HG02798 (cell line): ENCODE measurements around the gene FLYWCH1.

Experiments used
- ATAC-seq: cut with Tn5 transposase; IDR thresholded peaks from one replicate; pipeline ENCODE4 v1.9.1; 2021; ENCODE audit warnings: mild to moderate bottlenecking; ENCODE audit not compliant: unreplicated experiment, poor library complexity

Gene FLYWCH1

DNA sequence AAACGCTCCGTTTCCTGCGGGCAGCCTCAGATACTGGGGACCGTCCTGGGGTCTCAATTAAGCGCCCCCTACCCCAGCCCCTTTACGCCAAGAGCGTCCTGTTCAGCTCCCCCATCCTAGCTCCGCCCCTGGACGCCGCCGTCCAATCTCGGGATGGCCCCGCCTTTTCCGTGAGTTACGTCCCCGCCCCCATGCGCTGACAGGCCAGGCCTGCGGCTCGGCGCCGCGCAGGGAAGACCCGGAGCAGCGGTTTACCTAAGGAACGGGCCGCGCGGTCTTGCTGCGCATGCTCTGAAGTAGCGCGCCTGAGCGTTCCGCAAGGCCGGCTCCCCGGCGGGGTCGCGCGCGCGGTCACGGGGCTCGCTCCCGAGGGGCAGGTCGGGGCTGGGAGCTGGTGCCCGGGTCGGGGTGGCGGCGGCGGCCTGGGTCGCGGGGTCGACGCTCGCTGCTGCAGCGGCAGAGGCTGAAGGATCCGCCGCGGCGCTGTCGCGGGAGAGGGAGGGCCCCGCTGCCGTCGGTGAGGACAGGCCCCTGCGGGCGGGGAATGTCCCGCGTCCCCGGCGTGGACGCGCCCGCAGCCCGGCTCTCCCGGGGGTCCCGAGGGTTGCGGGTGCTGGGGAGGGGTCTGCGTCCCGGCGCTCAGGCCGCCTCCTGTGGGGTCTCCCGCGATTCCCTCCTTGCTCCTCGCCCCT, at the start of gene FLYWCH1:
TSS of gene FLYWCH1 (plus strand) at position 294 of the 692 bp plus-strand sequence. CDS start 17,755 bp downstream, outside the sequence.
- peak; percentile 98 for ATAC-seq

DNA sequence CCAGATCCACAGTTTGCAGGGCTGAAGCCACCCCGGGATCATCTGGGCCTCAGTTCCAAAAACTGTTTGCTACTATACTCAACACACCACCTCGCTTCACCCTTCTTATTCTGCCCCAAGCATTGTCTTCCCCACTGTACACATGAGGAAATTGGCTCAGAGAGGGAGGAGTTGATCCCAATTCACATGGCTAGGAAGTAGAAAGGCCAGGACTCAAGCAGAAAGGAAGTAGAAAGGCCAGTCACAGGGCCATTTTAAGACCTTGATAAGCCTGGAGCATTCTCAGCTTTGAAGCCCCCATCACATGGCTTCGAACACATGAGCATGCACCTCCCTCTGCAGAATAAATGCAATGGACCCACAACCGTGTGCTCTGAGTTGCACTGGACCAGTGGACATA, 46.1 kb upstream of the FLYWCH1 start:
- ATAC-seq: no peak

GRCh38 chr16:2866431-2866830, 45.3 kb upstream of the FLYWCH1 start:
- ATAC-seq: no peak

GRCh38 chr16:2867661-2867986, 44.1 kb upstream of the FLYWCH1 start:
- no peak for ATAC-seq

GRCh38 chr16:2867987-2868789, 43.5 kb upstream of the FLYWCH1 start:
- peak; percentile 92 for ATAC-seq

- ATAC-seq: no peak
These were observed 39.8 kb upstream of the FLYWCH1 start for GRCh38 chr16:2871926-2872325.

DNA sequence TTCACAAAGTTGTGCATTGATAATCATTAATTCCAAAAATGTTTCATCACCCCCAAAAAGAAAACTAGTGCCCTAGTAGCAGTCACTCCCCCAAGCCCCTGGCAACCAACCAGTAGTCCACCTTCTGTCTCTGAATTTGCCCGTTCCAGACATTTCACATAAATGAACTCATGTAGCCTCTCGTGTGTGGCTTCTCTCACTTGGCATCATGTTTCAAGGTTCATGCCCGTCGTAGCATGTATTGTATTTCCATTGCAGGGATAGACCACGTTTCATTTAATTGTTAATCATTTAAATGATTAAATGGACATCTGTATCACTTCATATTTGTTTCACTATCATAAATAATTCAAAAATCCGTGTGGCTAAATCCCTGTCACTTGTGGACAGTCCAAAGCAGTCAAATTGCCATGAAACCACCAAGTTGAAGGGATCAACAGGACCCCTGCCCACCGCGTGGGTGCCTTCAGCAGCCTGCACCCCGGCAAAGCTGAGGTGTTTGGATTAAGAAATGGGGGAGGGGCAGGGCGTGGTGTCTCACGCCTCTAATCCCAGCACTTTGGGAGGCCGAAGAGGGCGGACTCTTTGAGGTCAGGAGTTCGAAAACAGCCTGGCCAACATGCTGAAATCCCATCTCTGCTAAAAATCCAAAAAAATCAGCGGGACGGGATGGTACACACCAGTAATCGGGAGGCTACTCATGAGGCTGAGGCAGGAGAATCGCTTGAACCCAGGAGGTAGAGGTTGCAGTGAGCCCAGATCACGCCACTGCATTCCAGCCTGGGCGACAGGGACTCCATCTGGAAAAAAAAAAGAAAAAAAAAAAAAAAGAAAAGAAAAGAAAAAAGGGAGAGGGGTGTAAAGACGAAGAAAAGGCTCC, 37.5 kb upstream of the FLYWCH1 start:
- ATAC-seq: no peak

- peak; percentile 78 for ATAC-seq
These were observed 36.8 kb upstream of the FLYWCH1 start for GRCh38 chr16:2874912-2875362.

GRCh38 chr16:2879854-2880508, 31.8 kb upstream of the FLYWCH1 start:
- ATAC-seq: no peak

DNA sequence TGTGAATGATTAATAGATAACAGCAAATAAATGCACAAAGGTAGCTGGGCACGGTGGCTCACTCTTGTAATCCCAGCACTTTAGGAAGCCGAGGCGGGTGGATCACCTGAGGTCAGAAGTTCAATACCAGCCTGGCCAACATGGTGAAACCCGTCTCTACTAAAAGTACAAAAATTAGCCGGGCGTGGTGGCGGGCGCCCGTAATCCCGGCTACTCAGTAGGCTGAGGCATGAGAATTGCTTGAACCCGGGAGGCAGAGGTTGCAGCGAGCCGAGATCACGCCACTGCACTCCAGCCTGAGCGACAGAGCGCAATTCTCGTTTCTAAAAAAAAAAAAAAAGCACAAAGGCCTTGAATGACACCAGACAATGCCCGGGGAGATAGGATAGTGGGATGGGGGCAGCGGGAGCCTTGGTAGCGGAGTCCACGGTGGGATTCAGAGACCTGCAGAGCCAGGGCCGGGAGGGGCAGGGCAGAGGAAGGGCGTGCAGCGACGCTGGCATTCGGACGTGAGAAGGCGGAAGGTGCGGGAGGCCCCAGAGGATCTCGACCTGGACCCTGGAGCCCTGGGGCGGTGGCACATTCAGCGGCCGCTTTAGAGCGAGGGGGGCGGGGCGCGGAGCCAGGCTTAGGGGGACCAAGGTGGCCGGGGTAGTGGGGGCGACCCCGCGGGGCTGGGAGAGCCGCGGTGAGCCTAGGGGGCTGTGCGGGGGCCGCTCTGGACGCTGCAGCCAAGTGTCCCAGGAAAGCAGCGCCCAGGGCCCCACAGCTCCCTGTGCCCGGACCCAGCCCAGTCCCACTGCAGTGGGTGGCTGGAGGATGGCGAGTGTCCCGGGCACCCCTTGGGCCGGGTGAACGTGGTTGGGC, 29.7 kb upstream of the FLYWCH1 start:
- peak; percentile 1 for ATAC-seq

DNA sequence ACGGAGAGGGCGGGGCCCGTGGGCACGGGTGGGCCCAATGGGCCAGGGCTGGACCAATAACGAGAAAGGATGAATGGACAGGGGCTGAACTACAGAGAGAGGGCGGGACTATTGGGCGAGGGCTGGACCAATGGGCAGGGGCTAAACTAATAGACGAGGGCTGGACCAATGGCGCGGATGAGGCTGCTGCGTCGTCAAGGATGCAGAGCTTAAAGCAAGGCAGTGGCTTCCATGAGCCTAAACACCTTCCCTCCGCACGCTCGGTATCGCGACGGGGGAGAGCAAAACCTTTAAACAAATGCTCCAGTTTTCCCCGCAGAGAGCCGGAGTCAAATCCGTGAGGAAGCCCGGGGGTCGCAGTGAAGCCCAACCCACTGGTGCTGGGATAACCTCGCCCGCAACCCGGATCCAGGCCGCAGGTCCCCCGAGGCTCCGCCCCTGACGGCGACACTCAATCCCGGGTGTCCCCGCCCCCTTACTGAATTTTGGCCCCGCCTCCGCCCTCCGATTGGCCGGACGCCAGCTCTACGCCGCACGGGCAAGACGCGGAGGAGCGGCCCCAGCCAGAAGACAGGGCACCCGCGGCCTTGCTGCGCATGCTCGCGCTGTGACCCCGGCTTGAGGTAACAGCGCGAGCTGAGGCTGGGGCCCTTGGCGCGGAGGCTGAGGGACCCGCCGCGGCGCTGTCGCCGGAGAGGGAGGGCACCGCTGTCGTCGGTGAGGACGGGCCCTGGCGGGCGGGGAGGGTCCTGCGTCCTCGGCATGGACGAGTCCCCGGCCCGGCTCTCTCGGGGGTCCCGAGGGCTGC, 28.9 kb upstream of the FLYWCH1 start, which contains the start of gene FLYWCH2:
TSS of gene FLYWCH2 (plus strand) at position 566 of the 808 bp plus-strand sequence. CDS start 13,235 bp downstream, outside the sequence.
- peak; percentile 91 for ATAC-seq

- no peak for ATAC-seq
These were observed 28.2 kb upstream of the FLYWCH1 start for GRCh38 chr16:2883458-2883908.

- ATAC-seq: no peak
These were observed 27.7 kb upstream of the FLYWCH1 start for GRCh38 chr16:2884041-2884451.

DNA sequence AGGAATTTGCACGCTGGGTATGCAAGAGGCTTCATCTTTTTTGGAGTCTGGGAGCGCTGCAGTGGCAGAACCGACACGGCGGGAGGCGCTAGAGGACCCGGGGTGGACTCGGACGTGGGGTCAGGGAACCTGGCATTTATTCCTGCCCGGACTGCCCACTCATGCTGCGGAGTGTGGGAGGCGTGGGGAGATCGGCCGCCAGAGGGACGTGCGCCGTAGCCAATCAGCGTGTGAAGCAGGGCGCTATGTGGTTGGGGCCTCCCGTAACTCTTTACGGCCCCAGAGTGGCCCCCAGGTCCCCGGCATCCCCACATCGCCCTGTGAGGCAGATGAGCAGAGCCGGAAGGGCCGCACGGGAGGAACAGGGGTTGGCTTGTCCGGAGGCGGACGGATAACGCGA, 17.5 kb upstream of the FLYWCH1 start:
- ATAC-seq: no peak

- ATAC-seq: no peak
These were observed 15.9 kb upstream of the FLYWCH1 start for GRCh38 chr16:2895813-2896212.

DNA sequence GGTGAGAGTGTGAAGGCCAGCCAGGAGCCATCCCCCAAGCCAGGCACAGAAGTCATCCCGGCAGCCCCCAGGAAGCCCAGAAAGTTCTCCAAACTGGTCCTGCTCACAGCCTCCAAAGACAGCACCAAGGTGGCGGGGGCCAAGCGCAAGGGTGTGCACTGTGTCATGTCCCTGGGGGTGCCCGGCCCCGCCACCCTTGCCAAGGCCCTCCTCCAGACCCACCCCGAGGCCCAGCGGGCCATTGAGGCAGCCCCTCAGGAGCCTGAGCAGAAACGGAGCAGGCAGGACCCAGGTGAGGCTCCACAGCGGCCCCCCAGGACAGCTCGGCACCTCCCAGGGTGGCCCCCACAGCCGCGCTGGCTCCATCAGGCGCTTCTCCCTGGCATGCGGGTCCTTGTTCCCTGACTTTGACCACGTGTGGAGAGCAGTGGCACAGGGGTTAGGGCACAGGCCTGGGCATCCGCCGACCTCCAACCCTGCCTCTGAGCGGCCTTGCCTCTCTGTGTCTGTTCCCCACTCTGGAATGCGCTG, 15.2 kb upstream of the FLYWCH1 start:
- peak; percentile 7 for ATAC-seq

- peak; percentile 47 for ATAC-seq
These were observed 14.6 kb upstream of the FLYWCH1 start for GRCh38 chr16:2897110-2897509.
